Measurements from ENCODE around the gene BANF2. TPM values are rescaled to one million over a fixed set of nuclear protein-coding genes. Genes with fewer than 3 reads are reported as not detected.
"Not testable (repeated sequence)": the region's sequence is repeated elsewhere in the genome, so short reads cannot be mapped to it uniquely, and the experiment has no call there.

The BANF2 gene
- total RNA-seq, 2 experiments from 2014 or later: not detected

DNA sequence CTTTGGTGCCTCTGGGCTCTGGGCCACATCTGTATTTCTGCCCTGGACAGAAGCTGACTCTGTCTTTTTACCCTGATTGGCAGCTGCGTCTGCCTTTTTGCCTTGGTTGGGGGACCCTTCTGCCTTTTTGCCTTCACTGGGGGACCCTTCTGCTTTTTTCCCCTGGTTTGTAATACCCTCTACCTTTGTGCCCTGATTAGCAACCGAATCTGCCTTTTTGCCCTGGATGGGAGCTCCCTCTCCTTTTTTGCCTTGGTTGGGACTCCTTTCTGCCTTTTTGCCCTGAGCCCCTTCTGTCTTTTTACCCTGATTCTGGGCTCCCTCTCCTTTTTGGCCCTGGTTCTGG, 41.1 kb upstream of the BANF2 start:
- CTCF ChIA-PET: no interaction called here
- H3K4me1 Mint-ChIP-seq: peaks cover 22% of the 10 kb centered on the region
- DNase-seq: no peak
- no peak overlapping the region for H3K27ac Mint-ChIP-seq
- no peaks in the 10 kb centered on the region for H3K27me3 Mint-ChIP-seq
- H3K9me3 Mint-ChIP-seq (ENCODE audit: low read depth): peaks cover 5% of the 10 kb centered on the region
- peaks cover 39% of the 10 kb centered on the region for H3K36me3 Mint-ChIP-seq
- ATAC-seq: no peak
- H3K4me3 Mint-ChIP-seq: no peak overlapping the region

DNA sequence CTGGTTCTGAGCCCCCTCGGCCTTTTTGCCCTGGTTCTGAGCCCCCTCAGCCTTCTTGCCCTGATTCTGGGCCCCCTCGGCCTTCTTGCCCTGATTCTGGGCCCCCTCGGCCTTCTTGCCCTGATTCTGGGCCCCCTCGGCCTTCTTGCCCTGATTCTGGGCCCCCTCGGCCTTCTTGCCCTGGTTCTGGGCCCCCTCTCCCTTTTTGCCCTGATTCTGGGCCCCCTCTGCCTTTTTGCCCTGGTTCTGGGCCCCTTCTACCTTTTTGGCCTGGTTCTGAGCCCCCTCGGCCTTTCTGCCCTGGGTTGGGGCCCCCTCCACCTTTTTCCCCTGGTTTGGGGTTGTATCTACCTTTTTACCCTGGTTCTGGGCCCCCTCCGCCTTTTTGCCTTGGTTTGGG, 40.4 kb upstream of the BANF2 start:
- ATAC-seq; H3K27ac Mint-ChIP-seq; DNase-seq; H3K4me3 Mint-ChIP-seq; H3K9me3 Mint-ChIP-seq (ENCODE audit: low read depth); CTCF ChIA-PET; H3K27me3 Mint-ChIP-seq: not testable (repeated sequence)
- peaks cover 37% of the 10 kb centered on the region for H3K36me3 Mint-ChIP-seq
- peaks cover 30% of the 10 kb centered on the region for H3K4me1 Mint-ChIP-seq

DNA sequence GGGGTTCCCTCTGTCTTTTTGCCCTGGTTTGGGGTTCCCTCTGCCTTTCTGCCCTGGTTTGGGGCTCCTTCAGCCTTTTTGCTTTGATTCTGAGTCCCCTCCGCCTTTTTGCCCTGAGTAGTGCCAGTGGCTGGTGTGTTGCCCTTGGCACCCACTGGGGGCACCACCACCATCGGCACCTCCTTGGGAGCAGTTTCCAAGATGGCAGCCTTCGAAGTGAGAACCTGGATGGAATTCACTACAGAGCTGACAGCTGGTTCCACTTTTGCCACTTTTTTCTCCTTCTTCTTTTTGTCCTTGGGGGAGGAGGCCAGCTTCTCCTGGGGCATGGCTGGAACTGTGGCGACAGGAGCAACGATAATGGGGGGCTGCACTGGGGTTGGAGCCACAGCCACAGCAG, 40.0 kb upstream of the BANF2 start:
- no peaks in the 10 kb centered on the region for H3K27me3 Mint-ChIP-seq
- no peak overlapping the region for H3K27ac Mint-ChIP-seq
- peaks cover 34% of the 10 kb centered on the region for H3K4me1 Mint-ChIP-seq
- CTCF ChIA-PET: no interaction called here
- no peak for ATAC-seq
- DNase-seq: no peak
- H3K36me3 Mint-ChIP-seq: peaks cover 36% of the 10 kb centered on the region
- peaks cover 5% of the 10 kb centered on the region for H3K9me3 Mint-ChIP-seq (ENCODE audit: low read depth)
- no peak overlapping the region for H3K4me3 Mint-ChIP-seq

- Mint-ChIP-seq H3K27me3 (no peaks in the 10 kb centered on the region), H3K4me1 (peaks cover 41% of the 10 kb centered on the region), H3K27ac (no peak overlapping the region), H3K4me3 (no peak overlapping the region), H3K9me3 (ENCODE audit: low read depth) (peaks cover 5% of the 10 kb centered on the region), H3K36me3 (peaks cover 36% of the 10 kb centered on the region)
- ATAC-seq (no peak), DNase-seq (no peak)
- CTCF ChIA-PET: no interaction called here
Measured at GRCh38 chr20:17660667-17661066, 39.1 kb upstream of the BANF2 start.

DNA sequence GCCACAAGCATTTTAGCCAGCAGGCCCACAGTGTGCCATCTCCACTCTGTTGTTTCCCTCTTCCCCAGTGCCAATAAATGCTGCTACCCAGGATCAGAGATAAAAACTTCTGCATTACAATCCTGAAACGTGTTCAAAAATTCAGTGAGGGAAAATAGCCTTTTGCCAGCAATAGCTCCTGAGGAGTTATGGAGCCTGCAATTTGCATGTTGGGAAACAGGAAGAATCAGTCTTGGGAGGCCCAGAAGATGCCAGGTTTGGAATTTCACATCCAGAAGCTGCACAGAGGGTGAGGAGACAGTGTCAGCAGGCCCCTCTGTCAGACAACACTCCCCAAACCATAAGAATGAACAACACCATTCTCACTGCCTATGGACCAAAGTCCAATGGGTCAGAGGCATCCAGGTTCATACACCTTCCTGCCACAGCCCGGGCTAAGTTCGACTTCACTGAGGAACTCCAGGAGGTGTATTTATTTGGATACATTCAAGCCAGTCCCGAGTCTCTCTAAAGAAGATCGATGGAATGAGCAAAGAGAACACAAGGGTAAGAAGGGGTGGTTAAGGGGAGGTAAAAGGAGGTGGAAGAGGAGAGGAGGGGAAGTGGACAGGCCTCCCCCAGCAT, 38.5 kb upstream of the BANF2 start:
- ATAC-seq (no peak), DNase-seq (no peak)
- CTCF ChIA-PET: no interaction called here
- no peaks in the 10 kb centered on the region for H3K27me3 Mint-ChIP-seq
- H3K36me3 Mint-ChIP-seq: peaks cover 36% of the 10 kb centered on the region
- peaks cover 47% of the 10 kb centered on the region for H3K4me1 Mint-ChIP-seq
- H3K4me3 Mint-ChIP-seq: no peak overlapping the region
- H3K27ac Mint-ChIP-seq: no peak overlapping the region
- peaks cover 5% of the 10 kb centered on the region for H3K9me3 Mint-ChIP-seq (ENCODE audit: low read depth)

DNA sequence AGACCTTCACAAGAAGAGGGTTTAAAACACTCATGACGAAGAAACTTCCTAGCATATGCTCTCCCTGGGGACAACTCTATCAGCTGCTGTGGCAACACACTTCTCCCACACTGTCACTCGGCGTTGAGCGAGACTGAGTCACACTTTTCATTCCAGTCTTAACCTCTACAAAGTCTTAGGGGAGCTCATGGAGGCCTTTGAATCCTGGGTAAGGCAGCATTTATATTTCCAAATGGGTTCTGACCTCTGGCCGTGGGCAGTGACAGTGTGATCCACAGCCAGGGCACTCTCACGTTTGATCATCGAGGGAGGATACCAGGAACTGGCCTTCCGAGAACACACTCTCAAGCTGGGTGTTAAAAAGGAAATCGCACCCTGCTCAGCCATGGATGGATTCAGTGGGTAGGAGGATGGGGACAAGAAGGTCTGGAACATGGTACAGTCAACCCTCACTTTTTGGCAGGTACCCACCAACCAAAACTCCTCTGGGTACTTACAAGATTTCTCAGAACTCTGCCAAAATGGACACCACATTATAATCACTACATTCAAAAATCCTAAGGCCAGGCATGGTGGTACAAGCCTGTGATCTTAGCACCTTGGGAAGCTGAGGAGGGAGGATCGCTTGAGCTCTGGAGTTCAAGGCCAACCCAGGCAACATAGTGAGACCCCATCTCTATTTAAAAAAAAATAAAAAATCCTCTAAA, 37.3 kb upstream of the BANF2 start:
- Mint-ChIP-seq H3K27ac (peak overlapping the region; percentile 29), H3K4me1 (peaks cover 50% of the 10 kb centered on the region), H3K9me3 (ENCODE audit: low read depth) (peaks cover 5% of the 10 kb centered on the region), H3K4me3 (no peak overlapping the region), H3K27me3 (no peaks in the 10 kb centered on the region), H3K36me3 (peaks cover 30% of the 10 kb centered on the region)
- DNase-seq (no peak), ATAC-seq (peak; percentile 35)
- CTCF ChIA-PET: no interaction called here

DNA sequence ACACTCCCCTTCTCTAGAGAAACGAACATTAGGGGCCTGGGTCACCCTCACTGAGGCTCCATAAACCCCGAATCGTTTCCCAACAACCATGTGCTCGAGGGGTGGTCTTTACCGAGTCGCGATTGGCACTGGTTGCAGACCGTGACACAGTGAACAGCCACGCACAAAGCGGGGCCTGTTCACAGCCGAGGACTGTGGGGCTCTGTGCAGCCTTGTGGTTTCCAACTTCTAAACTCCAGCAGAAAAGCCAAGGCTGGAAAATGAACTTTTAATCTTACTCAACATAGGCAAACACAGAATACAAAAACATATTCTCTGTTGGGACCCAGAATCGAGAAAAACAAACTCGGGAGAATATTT, 36.7 kb upstream of the BANF2 start:
- CTCF ChIA-PET: no interaction called here
- no peak for ATAC-seq
- no peak overlapping the region for H3K4me3 Mint-ChIP-seq
- H3K27me3 Mint-ChIP-seq: no peaks in the 10 kb centered on the region
- peaks cover 5% of the 10 kb centered on the region for H3K9me3 Mint-ChIP-seq (ENCODE audit: low read depth)
- H3K27ac Mint-ChIP-seq: no peak overlapping the region
- DNase-seq: no peak
- peaks cover 25% of the 10 kb centered on the region for H3K36me3 Mint-ChIP-seq
- peaks cover 47% of the 10 kb centered on the region for H3K4me1 Mint-ChIP-seq

- H3K4me3 Mint-ChIP-seq: no peak overlapping the region
- peaks cover 5% of the 10 kb centered on the region for H3K9me3 Mint-ChIP-seq (ENCODE audit: low read depth)
- peaks cover 23% of the 10 kb centered on the region for H3K36me3 Mint-ChIP-seq
- DNase-seq: no peak
- H3K27me3 Mint-ChIP-seq: no peaks in the 10 kb centered on the region
- H3K27ac Mint-ChIP-seq: no peak overlapping the region
- CTCF ChIA-PET: no interaction called here
- ATAC-seq: no peak
- H3K4me1 Mint-ChIP-seq: peaks cover 47% of the 10 kb centered on the region
Measured at GRCh38 chr20:17663486-17663885, 36.3 kb upstream of the BANF2 start.

- peaks cover 47% of the 10 kb centered on the region for H3K4me1 Mint-ChIP-seq
- H3K27me3 Mint-ChIP-seq: no peaks in the 10 kb centered on the region
- peaks cover 19% of the 10 kb centered on the region for H3K36me3 Mint-ChIP-seq
- H3K9me3 Mint-ChIP-seq (ENCODE audit: low read depth): peaks cover 3% of the 10 kb centered on the region
- DNase-seq: no peak
- H3K4me3 Mint-ChIP-seq: no peak overlapping the region
- CTCF ChIA-PET: interaction anchor here (0.7 to 1.4 kb wide), 2 partner anchors 15 to 19 kb away, joined by 3 to 10 read pairs; partner anchors contain the start of gene RRBP1
- peak overlapping the region; percentile 45 for H3K27ac Mint-ChIP-seq
- ATAC-seq: peak; percentile 56
Measured at GRCh38 chr20:17664025-17664633, 35.6 kb upstream of the BANF2 start.

GRCh38 chr20:17665756-17666155, 34.0 kb upstream of the BANF2 start:
- ATAC-seq: no peak
- H3K4me3 Mint-ChIP-seq: no peak overlapping the region
- H3K27me3 Mint-ChIP-seq: no peaks in the 10 kb centered on the region
- H3K9me3 Mint-ChIP-seq (ENCODE audit: low read depth): no peaks in the 10 kb centered on the region
- CTCF ChIA-PET: interaction anchor here (1.1 to 3.3 kb wide), 6 partner anchors 11 to 232 kb away, joined by 3 to 13 read pairs (median 4); partner anchors contain the start of genes DSTN and RRBP1
- H3K4me1 Mint-ChIP-seq: peaks cover 47% of the 10 kb centered on the region
- H3K27ac Mint-ChIP-seq: no peak overlapping the region
- DNase-seq: no peak
- H3K36me3 Mint-ChIP-seq: peaks cover 13% of the 10 kb centered on the region

- Mint-ChIP-seq H3K4me3 (no peak overlapping the region), H3K4me1 (peaks cover 47% of the 10 kb centered on the region), H3K27ac (peak overlapping the region; percentile 6), H3K36me3 (peaks cover 15% of the 10 kb centered on the region), H3K9me3 (ENCODE audit: low read depth) (no peaks in the 10 kb centered on the region), H3K27me3 (no peaks in the 10 kb centered on the region)
- DNase-seq (no peak), ATAC-seq (no peak)
- CTCF ChIA-PET: interaction anchor here (1.3 to 3.3 kb wide), 5 partner anchors 10 to 231 kb away, joined by 4 to 13 read pairs (median 4); partner anchors contain the start of gene RRBP1
Measured at GRCh38 chr20:17666481-17666880, 33.3 kb upstream of the BANF2 start.

DNA sequence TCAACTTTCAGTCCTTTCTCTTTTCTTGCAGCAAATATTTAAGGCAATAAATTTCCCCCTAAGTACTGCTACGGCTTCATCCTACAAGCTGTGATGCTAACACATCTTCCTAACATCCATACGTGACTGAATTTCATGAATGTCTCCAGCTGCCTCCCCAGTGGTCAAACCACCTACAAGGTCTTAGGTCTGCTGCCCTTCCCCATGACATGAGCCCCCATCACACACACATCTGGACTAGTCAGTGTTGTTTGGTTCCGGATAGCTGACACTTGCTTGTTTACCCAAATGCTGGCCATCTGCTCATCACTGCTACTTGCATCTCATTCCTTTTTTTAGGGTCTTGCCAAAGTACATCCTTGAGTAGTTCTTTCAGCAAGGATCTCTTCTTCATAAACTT, 32.3 kb upstream of the BANF2 start:
- H3K4me3 Mint-ChIP-seq: no peak overlapping the region
- peaks cover 14% of the 10 kb centered on the region for H3K36me3 Mint-ChIP-seq
- no peaks in the 10 kb centered on the region for H3K9me3 Mint-ChIP-seq (ENCODE audit: low read depth)
- peaks cover 39% of the 10 kb centered on the region for H3K4me1 Mint-ChIP-seq
- no peak overlapping the region for H3K27ac Mint-ChIP-seq
- ATAC-seq (no peak), DNase-seq (no peak)
- no peaks in the 10 kb centered on the region for H3K27me3 Mint-ChIP-seq
- CTCF ChIA-PET: interaction anchor here (0.5 to 3.3 kb wide), 3 partner anchors 9 to 275 kb away, joined by 3 to 13 read pairs (median 6); partner anchors contain the start of gene RRBP1

- Mint-ChIP-seq H3K4me1 (peaks cover 32% of the 10 kb centered on the region), H3K4me3 (no peak overlapping the region), H3K27me3 (no peaks in the 10 kb centered on the region), H3K36me3 (peaks cover 17% of the 10 kb centered on the region), H3K9me3 (ENCODE audit: low read depth) (no peaks in the 10 kb centered on the region), H3K27ac (no peak overlapping the region)
- DNase-seq: no peak
- no peak for ATAC-seq
- CTCF ChIA-PET: interaction anchor here (3.3 kb wide), 1 partner anchor 14 kb away, joined by 13 read pairs; the partner anchor contains the start of gene RRBP1
Measured at GRCh38 chr20:17668432-17668831, 31.3 kb upstream of the BANF2 start.
